Keratinocyte (primary cell): Measurements from ENCODE around the gene CD72.

Experiments
- CTCF ChIP-seq, 3 experiments: IDR thresholded peaks in 1 of 3; conservative IDR thresholded peaks in 1 of 3; optimal IDR thresholded peaks in 1 of 3; 2 replicates in 2 of 3; 3 replicates in 1 of 3; pipeline versions ENCODE3 to v1.5.1; 2011; ENCODE audit warnings: low read length in 3 of 3, mild to moderate bottlenecking in 3 of 3, moderate library complexity in 2 of 3, control low read depth in 1 of 3, inconsistent platforms in 1 of 3; ENCODE audit not compliant: insufficient read depth in 2 of 3; ENCODE audit errors: extremely low read depth in 1 of 3
- EZH2 ChIP-seq: IDR thresholded peaks from one replicate; pipeline ENCODE4 v1.6.1; 2012; ENCODE audit warnings: inconsistent platforms, mild to moderate bottlenecking, low read length, moderate library complexity

GRCh38 chr9:35563791-35564197 lies 54.4 kb downstream of the CD72 start:
- no peak for TF ChIP-seq CTCF (optimal IDR thresholded peaks at IDR 0.05 in 1 of 3, IDR thresholded peaks at IDR 0.05 in 1 of 3, conservative IDR thresholded peaks at IDR 0.05 in 1 of 3; ENCODE audit: extremely low read depth in 1 of 3, insufficient read depth in 2 of 3, low read length in 3 of 3)
- no peak for TF ChIP-seq EZH2
